Choroid plexus epithelial cell (primary cell): ENCODE results near the gene LURAP1L.
A peak's percentile ranks its signal among the peaks of the same experiment; 100 is the strongest.

ENCODE experiments used
- DNase-seq: peaks from one replicate; pipeline ENCODE4 v3.0.0-alpha.2; 2010; ENCODE audit warnings: low read depth
- H3K4me3 ChIP-seq: 2 replicates; pipeline ENCODE4 v1.5.1; 2011; ENCODE audit warnings: low read depth, mild to moderate bottlenecking, control low read depth, low read length, moderate library complexity
- TF ChIP-seq, protein P1 (sequence below): conservative IDR thresholded peaks from 2 replicates; pipeline ENCODE4 v1.5.1; 2011; ENCODE audit warnings: low read depth, mild to moderate bottlenecking, control low read depth, inconsistent platforms, low read length, moderate library complexity

LURAP1L gene

DNA sequence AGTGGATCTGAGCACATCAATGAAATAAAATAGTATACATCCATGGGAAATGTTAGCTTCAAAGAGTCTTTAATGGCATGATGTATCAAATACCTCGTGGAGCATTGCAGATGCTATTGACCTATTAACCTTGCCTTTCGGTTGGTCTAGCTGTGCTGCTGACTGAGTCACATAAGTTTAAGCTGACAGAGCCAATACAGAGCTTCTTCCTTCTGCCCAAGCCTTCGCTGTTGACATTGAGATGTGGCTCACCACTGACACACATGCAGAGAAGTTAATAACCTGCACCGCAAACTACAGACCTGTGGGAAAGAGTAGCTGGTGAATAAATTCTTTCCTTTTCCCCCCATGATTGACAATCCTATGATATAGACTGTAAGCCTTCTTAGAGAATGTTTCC, 78.2 kb downstream of the LURAP1L start:
- no peak overlapping the region for H3K4me3 ChIP-seq
- TF ChIP-seq, protein P1, sequence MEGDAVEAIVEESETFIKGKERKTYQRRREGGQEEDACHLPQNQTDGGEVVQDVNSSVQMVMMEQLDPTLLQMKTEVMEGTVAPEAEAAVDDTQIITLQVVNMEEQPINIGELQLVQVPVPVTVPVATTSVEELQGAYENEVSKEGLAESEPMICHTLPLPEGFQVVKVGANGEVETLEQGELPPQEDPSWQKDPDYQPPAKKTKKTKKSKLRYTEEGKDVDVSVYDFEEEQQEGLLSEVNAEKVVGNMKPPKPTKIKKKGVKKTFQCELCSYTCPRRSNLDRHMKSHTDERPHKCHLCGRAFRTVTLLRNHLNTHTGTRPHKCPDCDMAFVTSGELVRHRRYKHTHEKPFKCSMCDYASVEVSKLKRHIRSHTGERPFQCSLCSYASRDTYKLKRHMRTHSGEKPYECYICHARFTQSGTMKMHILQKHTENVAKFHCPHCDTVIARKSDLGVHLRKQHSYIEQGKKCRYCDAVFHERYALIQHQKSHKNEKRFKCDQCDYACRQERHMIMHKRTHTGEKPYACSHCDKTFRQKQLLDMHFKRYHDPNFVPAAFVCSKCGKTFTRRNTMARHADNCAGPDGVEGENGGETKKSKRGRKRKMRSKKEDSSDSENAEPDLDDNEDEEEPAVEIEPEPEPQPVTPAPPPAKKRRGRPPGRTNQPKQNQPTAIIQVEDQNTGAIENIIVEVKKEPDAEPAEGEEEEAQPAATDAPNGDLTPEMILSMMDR, result no peak
- no peak for DNase-seq

DNA sequence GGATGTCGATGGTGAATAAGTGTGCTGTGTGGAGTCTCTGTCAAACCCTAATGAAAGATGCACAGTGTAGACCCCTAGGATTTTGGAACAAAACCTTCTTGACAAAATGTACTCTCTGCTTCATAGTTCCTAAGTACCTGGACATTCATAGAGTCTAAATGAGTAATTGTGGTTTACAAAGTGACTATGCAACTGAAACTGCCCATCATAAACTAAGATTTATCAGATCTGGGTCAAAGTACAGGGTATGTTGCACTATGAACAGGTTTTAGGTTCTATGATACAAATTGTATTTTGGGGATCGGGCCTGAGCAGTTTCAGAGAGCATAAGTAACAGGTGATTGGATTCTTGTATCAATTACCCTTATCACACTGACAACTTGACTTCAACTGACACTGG, 79.4 kb downstream of the LURAP1L start:
- H3K4me3 ChIP-seq, result no peak overlapping the region
- TF ChIP-seq, protein P1, result no peak
- DNase-seq, result no peak

DNA sequence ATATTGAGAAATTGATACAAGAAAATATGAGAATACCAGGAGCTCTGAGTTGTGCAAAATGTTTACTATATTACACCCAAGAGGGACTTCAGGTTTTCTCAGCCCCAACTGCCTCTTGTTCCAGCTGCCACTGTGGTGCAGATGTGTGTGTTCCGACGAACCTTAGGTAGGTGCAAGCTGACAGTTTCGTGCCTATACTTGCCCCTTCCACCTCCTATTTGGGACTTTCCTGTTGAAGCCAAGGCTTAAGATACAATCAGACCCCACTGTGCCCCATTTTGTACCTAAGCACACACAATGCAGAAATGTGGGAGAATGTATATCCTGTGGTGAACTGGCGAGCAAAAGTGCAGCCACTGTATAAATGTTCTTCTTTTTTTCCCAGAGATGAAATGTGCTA, 80.2 kb downstream of the LURAP1L start:
- H3K4me3 ChIP-seq, result no peak overlapping the region
- TF ChIP-seq, protein P1, result no peak
- no peak for DNase-seq

DNA sequence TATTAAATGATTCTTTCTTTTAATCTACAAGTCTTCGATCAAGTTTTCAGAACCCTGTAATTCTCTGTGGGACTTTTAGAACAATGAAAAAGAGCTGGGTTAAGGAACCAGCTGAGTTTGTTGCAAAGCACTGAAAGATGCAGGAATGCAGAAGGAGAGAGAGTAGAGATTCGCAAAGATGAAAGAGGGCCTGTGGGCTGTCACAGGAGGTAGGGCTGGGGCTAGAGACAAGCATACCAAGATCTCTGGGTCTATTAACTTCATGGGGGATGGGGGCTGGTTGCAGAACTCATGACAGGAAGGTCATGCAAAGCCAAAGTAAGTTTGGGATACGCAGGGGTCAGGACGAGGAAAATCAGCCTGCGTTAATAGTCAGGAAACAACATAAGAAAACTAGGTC, 81.8 kb downstream of the LURAP1L start:
- no peak for DNase-seq

DNA sequence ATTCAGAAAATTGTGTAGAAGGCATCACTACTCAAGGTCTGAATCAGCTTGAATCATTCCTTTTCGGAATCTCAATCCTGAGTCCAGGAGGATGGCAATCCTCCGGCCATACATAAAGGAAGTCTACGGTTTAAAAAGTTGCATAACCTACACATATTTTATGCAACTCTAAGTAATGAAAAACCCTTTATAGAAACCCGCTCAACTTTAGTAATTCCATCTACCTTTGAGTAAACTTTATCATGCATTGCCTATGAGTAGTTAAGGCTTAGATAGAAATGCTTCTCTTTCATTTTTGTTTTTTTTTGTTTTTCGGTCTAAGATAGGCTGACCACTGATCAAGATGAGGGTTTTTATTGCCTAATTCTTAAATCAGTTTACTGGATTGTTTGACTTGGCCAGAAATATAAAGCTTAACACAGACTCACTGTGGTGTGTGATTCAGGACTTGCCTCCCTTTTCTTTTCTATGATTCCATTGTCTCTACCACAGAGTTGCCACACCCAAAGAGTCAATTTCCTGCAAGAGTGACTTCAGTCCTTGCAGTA, 85.0 kb downstream of the LURAP1L start:
- peak overlapping the region; percentile 5 for H3K4me3 ChIP-seq
- peak; percentile 64 for DNase-seq
- TF ChIP-seq, protein P1, result no peak

More for the DNA sequence above, 81.8 kb downstream of the LURAP1L start:
- H3K4me3 ChIP-seq, result no peak overlapping the region
- TF ChIP-seq, protein P1, result no peak

GRCh38 chr9:12860998-12861397, 86.2 kb downstream of the LURAP1L start:
- no peak overlapping the region for H3K4me3 ChIP-seq
- no peak for DNase-seq
- TF ChIP-seq, protein P1, result no peak

- TF ChIP-seq, protein P1, result no peak
- no peak for DNase-seq
- no peak overlapping the region for H3K4me3 ChIP-seq
Observed at GRCh38 chr9:12862611-12863410, 88.0 kb downstream of the LURAP1L start.
